Heart left ventricle (tissue), 16 donors: Measurements from ENCODE around the gene CRLF1. TPM values are rescaled to one million over a fixed set of nuclear protein-coding genes. Genes with fewer than 3 reads are reported as not detected.
A peak's percentile ranks its signal among the peaks of the same experiment; 100 is the strongest.

Experiments used
- ATAC-seq, 4 donors: fragments of 200-7000 bp; cut with Tn5 transposase; one replicate each; pipeline ENCODE4 v1.9.1; 2020 to 2022; ENCODE audit warnings: moderate library complexity in 4 of 4, mild to moderate bottlenecking in 3 of 4, moderate number of reproducible peaks in 1 of 4
- DNase-seq, 5 donors: peaks; one replicate each; pipeline ENCODE4 v3.0.0-alpha.2; 2020
- H3K27ac ChIP-seq, 12 donors: fragments of 200-600 bp; sonication (generic) in 4 of 12; one replicate each; pipeline versions ENCODE4 v1.5.0 to v1.8.0; 2016 to 2022; ENCODE audit warnings: mild to moderate bottlenecking in 2 of 12
- H3K27me3 ChIP-seq, 9 donors: fragments of 200-600 bp; sonication (generic) in 2 of 9; one replicate each; pipeline versions ENCODE4 v1.5.1 to v1.8.0; 2016 to 2022; ENCODE audit warnings: mild to moderate bottlenecking in 3 of 9
- H3K36me3 ChIP-seq, 9 donors: fragments of 200-600 bp; sonication (generic) in 2 of 9; one replicate each; pipeline versions ENCODE4 v1.5.0 to v1.8.0; 2018 to 2022; ENCODE audit warnings: mild to moderate bottlenecking in 2 of 9
- H3K4me1 ChIP-seq, 12 donors: fragments of 200-600 bp; sonication (generic) in 4 of 12; one replicate each; pipeline versions ENCODE4 v1.5.0 to v1.8.0; 2016 to 2022; ENCODE audit warnings: mild to moderate bottlenecking in 3 of 12
- H3K4me3 ChIP-seq, 12 donors: fragments of 200-600 bp; sonication (generic) in 4 of 12; one replicate each; pipeline versions ENCODE4 v1.5.0 to v1.8.0; 2017 to 2022; ENCODE audit warnings: mild to moderate bottlenecking in 9 of 12, moderate library complexity in 4 of 12
- H3K9me3 ChIP-seq, 12 donors: fragments of 200-600 bp; sonication (generic) in 4 of 12; one replicate each; pipeline versions ENCODE4 v1.5.0 to v1.8.0; 2016 to 2022; ENCODE audit warnings: mild to moderate bottlenecking in 1 of 12
- CTCF ChIP-seq, 12 donors: fragments of 200-600 bp; sonication (generic) in 4 of 12; IDR thresholded peaks; one replicate each; pipeline versions ENCODE4 v1.5.0 to v1.8.0; 2018 to 2022; ENCODE audit warnings: antibody characterized with exemption in 12 of 12, mild to moderate bottlenecking in 5 of 12
- POLR2A ChIP-seq, 2 donors: fragments of 450-650 bp; IDR thresholded peaks; one replicate each; pipeline ENCODE4 v1.6.1; 2017; ENCODE audit warnings: antibody characterized with exemption in 2 of 2, mild to moderate bottlenecking in 2 of 2, moderate library complexity in 2 of 2
- WGBS, 4 donors: extraction: QIAGEN DNeasy Blood & Tissue Kit in 2 of 4; methylation state at CpG; one replicate each; pipeline versions ENCODE4 v1.1.5 to v1.1.7; 2013 to 2018; 5-methylcytosine and 5-hydroxymethylcytosine counted together
- intact Hi-C, 10 donors: fragments of 100-400 bp; cut with DNase I; formaldehyde crosslinking; loops; one replicate each; pipeline versions ENCODE4 v1.11.1 to v1.14.2; 2022
- polyA plus RNA-seq, 2 donors: library from polyadenylated mRNA; stranded (reverse); fragments of 200-250 nt; gene quantifications; one replicate each; pipeline ENCODE4 v1.2.3, GENCODE V29; 2013
- total RNA-seq, 9 donors: library from RNA; depleted of rRNA in 2 of 9; stranded (reverse); fragments of >200 nt in 2 of 9; fragmentation: NEBNext Ultra II Directional in 3 of 9; extraction: Animal tissue kit (Norgen Biotek cat#: 25700) in 3 of 9; gene quantifications; one replicate each; pipeline versions ENCODE4 v1.1.0 to v1.2.4, GENCODE V29; 2016 to 2023
- donor health status: ischemic (EF 13 %, LVEDD 7.1; RV severe dilation, severe dysfunction).
- donor health status: healthy with polysubstance abuse.
- donor health status: DM: no; HTN: yes; CAD: no.
- donor health status: DM: no; HTN: no; CAD: no.
- donor health status: ischemic (EF 25% LVEDD 6.9; RV normal size, moderate dysfunction).
- donor health status: ischemic (EF 25% LVEDD 5.7; RV mildly dilated, moderate dysfunction).
- donor health status: healthy.
- donor health status: DM: yes; HTN: yes; CAD: no.
- donor health status: ischemic (EF 35%, LVEDD 5.7; RV mildly dilated, moderate dysfunction).
- donor health status: nonischemic (EF 11% LVEDD 7.7; RV severe dilation, severe dysfunction).
- donor health status: DM: yes; HTN: yes; CAD: no.
- donor health status: PGD.
- donor health status: ischemic (EF 29% LVEDD 5.4; RV normal size, mild dysfunction).
- donor health status: nonischemic (EF 23%, LVEDD 6.1; RV moderate dilation, normal function).

CRLF1 gene
- total and polyA plus RNA-seq, 11 donors, result 2.8 to 64.0 (median 12.1) TPM

- intact Hi-C loops, result no loop called here
- 78 to 88% (median 84%) methylated on average over 4 to 8 of the region's 8 CpGs for WGBS, 4 donors
- TF ChIP-seq POLR2A (IDR thresholded peaks at IDR 0.05) (no peak), CTCF (IDR thresholded peaks at IDR 0.05) (no peak)
- ATAC-seq (no peak), DNase-seq (no peak)
- Histone ChIP-seq H3K9me3 (no peaks in the 10 kb centered on the region), H3K27ac (no peak overlapping the region), H3K4me3 (no peak overlapping the region), H3K4me1 (peaks cover 0 to 28% (median 4%) of the 10 kb centered on the region in 12 donors), H3K27me3 (no peaks in the 10 kb centered on the region), H3K36me3 (no peaks in the 10 kb centered on the region)
Observed at GRCh38 chr19:18633321-18633720, 26.7 kb upstream of the CRLF1 start.

GRCh38 chr19:18629166-18630088 is 22.8 kb upstream of the CRLF1 start:
- peak; percentile 52 to 93 (median 76) for ATAC-seq
- WGBS, 4 donors, result 60 to 67% (median 65%) methylated on average over 15 of the region's 15 CpGs
- peak in 1 of 5 donors; percentile 64 for DNase-seq
- no peak overlapping the region for H3K4me3 ChIP-seq
- H3K27me3 ChIP-seq, result no peaks in the 10 kb centered on the region
- no peaks in the 10 kb centered on the region for H3K9me3 ChIP-seq
- TF ChIP-seq CTCF (IDR thresholded peaks at IDR 0.05) (no peak), POLR2A (IDR thresholded peaks at IDR 0.05) (no peak)
- H3K36me3 ChIP-seq, result no peaks in the 10 kb centered on the region
- no peaks in the 10 kb centered on the region for H3K4me1 ChIP-seq
- intact Hi-C loops, result no loop called here
- peak overlapping the region in 1 of 12 donors; percentile 4 for H3K27ac ChIP-seq

GRCh38 chr19:18626906-18627305 is 20.3 kb upstream of the CRLF1 start:
- intact Hi-C loops, result no loop called here
- TF ChIP-seq POLR2A (IDR thresholded peaks at IDR 0.05) (no peak), CTCF (IDR thresholded peaks at IDR 0.05) (no peak)
- Histone ChIP-seq H3K9me3 (no peaks in the 10 kb centered on the region), H3K4me1 (no peaks in the 10 kb centered on the region), H3K4me3 (no peak overlapping the region), H3K27me3 (no peaks in the 10 kb centered on the region), H3K27ac (no peak overlapping the region), H3K36me3 (no peaks in the 10 kb centered on the region)
- ATAC-seq, result no peak
- DNase-seq, result no peak
- 67 to 83% (median 69%) methylated on average over 2 of the region's 2 CpGs for WGBS, 4 donors

GRCh38 chr19:18620902-18621301 is 14.3 kb upstream of the CRLF1 start:
- Histone ChIP-seq H3K4me3 (no peak overlapping the region), H3K4me1 (no peaks in the 10 kb centered on the region), H3K27me3 (peaks cover 0 to 8% (median 0%) of the 10 kb centered on the region in 9 donors), H3K36me3 (no peaks in the 10 kb centered on the region), H3K9me3 (no peaks in the 10 kb centered on the region), H3K27ac (no peak overlapping the region)
- WGBS, 4 donors, result 84 to 97% (median 86%) methylated on average over 5 to 7 of the region's 7 CpGs
- ATAC-seq, result no peak
- no peak for TF ChIP-seq POLR2A (IDR thresholded peaks at IDR 0.05)
- TF ChIP-seq CTCF (IDR thresholded peaks at IDR 0.05), result no peak
- intact Hi-C loops, result no loop called here
- no peak for DNase-seq
